NCI-H2029 (cell line): Measurements from ENCODE around the gene REG3G.
"Not testable (repeated sequence)": the region's sequence is repeated elsewhere in the genome, so short reads cannot be mapped to it uniquely, and the experiment has no call there.

ENCODE experiments used
- DNase-seq: peaks from one replicate; lab custom pipeline; 2025; lab: John Stamatoyannopoulos, UW

REG3G gene

DNA sequence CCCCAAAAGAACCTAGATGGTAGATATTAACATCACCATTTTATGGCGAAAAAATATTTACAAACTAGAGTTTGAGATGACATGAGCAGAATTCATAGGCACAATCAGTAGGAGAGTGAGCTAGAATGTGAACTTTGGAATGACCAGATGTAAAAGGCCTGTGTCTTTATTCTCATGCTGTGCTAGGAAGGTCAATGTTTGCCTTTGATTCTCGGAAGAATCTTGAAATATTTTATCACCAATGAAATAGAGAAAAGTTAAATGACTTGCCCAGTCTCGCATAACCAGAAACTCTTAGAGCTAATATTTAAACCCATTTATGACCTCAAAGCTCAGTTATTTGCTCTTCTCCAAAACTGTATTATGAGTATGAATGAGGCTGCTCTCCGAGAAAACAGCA is 9.2 kb upstream of the REG3G start:
- no peak for DNase-seq

DNA sequence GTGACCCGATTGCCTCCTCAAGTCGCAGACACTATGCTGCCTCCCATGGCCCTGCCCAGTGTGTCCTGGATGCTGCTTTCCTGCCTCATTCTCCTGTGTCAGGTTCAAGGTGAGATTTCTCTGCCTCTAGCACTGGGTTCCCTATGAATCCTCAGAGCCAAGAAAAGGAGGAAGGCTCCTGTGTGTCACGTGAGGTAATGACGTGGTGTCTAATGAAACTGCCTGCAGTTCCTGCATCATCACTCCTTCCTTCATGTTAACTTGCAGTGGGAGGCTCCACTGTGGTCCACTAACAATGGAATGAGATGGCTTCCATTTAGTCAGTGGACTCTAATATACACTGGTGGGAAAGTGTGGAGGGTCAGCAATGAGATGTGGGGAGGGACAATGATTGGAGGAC is 559 bp downstream of the REG3G start:
- DNase-seq = no peak

DNA sequence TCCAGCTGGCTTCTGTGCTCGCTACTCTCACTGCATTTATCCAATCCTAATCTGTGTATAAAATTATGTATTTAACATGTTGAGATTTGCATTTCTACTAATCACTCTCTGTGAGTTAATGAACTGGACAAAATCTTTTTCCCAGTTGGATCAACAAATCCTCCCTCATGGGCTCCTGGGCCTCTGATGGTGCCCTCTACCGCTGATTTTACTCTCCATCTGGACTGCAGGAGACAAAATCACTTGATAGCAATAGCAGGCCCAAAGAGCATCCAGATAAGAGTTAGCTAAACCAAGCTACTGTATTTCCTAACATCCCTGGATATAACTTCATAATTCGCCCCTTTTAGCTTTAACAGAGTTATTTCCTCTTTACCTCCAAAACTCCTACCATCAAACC is 14.4 kb downstream of the REG3G start:
- no peak for DNase-seq

DNA sequence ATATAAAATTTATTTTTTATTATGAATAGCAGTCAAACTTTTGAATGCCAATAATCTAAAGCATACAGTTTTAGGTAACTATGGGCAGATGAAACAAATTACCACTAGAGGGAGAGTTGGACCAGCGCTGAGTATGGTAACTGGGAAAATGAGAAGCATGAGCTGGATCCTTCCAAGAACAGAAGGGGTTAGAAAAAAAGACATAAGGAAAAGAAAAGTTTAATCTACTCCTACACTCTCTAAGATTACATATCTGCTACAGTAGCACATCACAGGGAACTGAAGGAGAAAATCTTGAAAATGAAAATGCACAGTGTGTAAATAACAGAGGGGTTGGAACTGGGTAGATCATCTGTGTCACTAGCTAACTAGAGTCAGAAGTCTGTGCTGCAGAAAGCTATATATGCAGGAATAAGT is 15.5 kb downstream of the REG3G start:
- DNase-seq = no peak

DNA sequence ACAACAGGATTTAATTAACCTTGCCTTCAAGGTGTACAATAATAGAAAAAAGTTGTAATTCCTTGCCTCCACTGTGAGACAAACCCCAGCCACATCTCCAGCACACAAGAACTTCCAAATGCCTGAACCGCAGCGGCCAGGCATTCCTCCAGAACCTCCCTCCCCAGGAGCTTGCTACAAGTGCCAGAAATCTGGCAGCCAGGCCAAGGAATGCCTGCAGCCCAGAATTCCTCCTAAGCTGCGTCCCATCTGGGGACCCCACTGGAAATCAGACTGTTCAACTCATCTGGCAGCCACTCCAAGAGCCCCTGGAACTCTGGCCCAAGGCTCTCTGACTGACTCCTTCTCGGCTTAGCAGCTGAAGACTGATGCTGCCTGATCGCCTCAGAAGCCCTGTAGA is 28.0 kb downstream of the REG3G start:
- DNase-seq = not testable (repeated sequence)

DNA sequence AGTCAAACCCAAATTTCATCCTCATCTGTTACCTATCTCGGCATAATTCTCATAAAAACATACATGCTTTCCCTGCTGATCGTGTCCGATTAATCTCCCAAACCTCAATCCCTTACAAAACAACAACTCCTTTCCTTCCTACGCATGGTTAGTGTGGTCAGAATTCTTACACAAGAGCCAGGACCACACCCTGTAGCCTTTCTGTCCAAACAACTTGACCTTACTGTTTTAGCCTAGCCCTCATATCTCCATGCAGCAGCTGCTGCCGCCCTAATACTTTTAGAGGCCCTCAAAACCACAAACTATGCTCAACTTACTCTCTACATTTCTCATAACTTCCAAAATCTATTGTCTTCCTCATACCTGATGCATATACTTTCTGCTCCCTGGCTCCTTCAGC is 29.3 kb downstream of the REG3G start:
- not testable (repeated sequence) for DNase-seq

DNA sequence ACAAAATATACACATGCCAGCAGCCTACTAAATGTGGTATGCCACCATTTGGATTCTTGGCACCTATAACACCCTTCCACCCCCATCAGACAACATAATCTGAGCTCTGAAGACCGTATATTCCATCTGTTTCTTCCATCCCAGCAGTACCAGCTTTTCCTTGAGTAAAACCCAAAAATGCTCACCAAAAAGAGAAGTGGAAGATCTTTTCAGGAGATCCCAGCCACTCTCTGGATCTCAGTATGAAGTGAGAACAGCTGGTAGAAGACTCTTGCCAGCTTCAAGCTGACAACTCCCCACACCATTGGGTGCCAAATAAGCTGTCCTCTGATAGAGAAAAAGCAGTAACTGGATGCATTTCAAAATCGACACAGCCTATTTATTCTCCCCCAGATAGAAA is 39.7 kb downstream of the REG3G start:
- no peak for DNase-seq

DNA sequence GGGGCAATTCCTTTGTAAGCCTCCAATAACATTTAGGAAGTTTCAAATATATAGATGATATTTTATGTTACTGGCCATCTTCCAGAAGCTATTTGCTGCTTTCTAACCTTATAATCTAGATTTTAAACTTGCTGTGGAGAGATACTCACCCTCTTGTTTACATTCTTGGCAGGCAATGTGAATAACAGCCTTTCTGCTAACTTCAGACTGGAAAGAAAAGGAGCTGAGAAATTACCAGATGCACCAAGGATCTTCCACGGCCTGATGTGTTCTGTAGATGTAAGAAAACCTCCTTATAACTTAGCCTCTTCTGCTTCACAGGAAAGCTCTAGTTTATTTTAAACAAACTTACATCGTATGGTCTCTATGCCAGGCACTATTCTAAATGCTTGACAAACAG is 45.6 kb downstream of the REG3G start:
- no peak for DNase-seq
